ENCODE measurements around the gene PLCB4. TPM values are rescaled to one million over a fixed set of nuclear protein-coding genes. Genes with fewer than 3 reads are reported as not detected.

Gene PLCB4
- total RNA-seq, 1 donor from 2014 or later = 10.5 TPM

- no peak for TF ChIP-seq CTCF (IDR thresholded peaks at IDR 0.05; ENCODE audit: unreplicated experiment)
- Mint-ChIP-seq H3K4me1 (ENCODE audit: unreplicated experiment) (peaks cover 11% of the 10 kb centered on the region), H3K27me3 (ENCODE audit: unreplicated experiment) (peaks cover 2% of the 10 kb centered on the region)
These were observed 273.8 kb downstream of the PLCB4 start for GRCh38 chr20:9342651-9343050.

GRCh38 chr20:9344083-9344920 lies 275.4 kb downstream of the PLCB4 start:
- Mint-ChIP-seq H3K4me1 (ENCODE audit: unreplicated experiment) (peaks cover 11% of the 10 kb centered on the region), H3K36me3 (ENCODE audit: low read depth, unreplicated experiment) (no peaks in the 10 kb centered on the region), H3K4me3 (ENCODE audit: unreplicated experiment) (no peak overlapping the region), H3K27me3 (ENCODE audit: unreplicated experiment) (peaks cover 2% of the 10 kb centered on the region), H3K9me3 (ENCODE audit: unreplicated experiment) (no peaks in the 10 kb centered on the region), H3K27ac (ENCODE audit: unreplicated experiment) (peak overlapping the region; percentile 54)
- DNase-seq (ENCODE audit: low spot score) = no peak
- no peak for TF ChIP-seq CTCF (IDR thresholded peaks at IDR 0.05; ENCODE audit: unreplicated experiment)

More at GRCh38 chr20:9342651-9343050, 273.8 kb downstream of the PLCB4 start:
- H3K36me3 Mint-ChIP-seq (ENCODE audit: low read depth, unreplicated experiment) = no peaks in the 10 kb centered on the region
- no peaks in the 10 kb centered on the region for H3K9me3 Mint-ChIP-seq (ENCODE audit: unreplicated experiment)
- DNase-seq (ENCODE audit: low spot score) = no peak
- no peak overlapping the region for H3K27ac Mint-ChIP-seq (ENCODE audit: unreplicated experiment)
- H3K4me3 Mint-ChIP-seq (ENCODE audit: unreplicated experiment) = no peak overlapping the region

GRCh38 chr20:9348316-9348715 lies 279.4 kb downstream of the PLCB4 start:
- Mint-ChIP-seq H3K9me3 (ENCODE audit: unreplicated experiment) (no peaks in the 10 kb centered on the region), H3K4me1 (ENCODE audit: unreplicated experiment) (peaks cover 13% of the 10 kb centered on the region), H3K36me3 (ENCODE audit: low read depth, unreplicated experiment) (no peaks in the 10 kb centered on the region), H3K4me3 (ENCODE audit: unreplicated experiment) (no peak overlapping the region), H3K27ac (ENCODE audit: unreplicated experiment) (no peak overlapping the region), H3K27me3 (ENCODE audit: unreplicated experiment) (peaks cover 4% of the 10 kb centered on the region)
- no peak for DNase-seq (ENCODE audit: low spot score)
- TF ChIP-seq CTCF (IDR thresholded peaks at IDR 0.05; ENCODE audit: unreplicated experiment) = no peak

- DNase-seq (ENCODE audit: low spot score) = no peak
- peaks cover 13% of the 10 kb centered on the region for H3K4me1 Mint-ChIP-seq (ENCODE audit: unreplicated experiment)
- H3K9me3 Mint-ChIP-seq (ENCODE audit: unreplicated experiment) = no peaks in the 10 kb centered on the region
- no peak for TF ChIP-seq CTCF (IDR thresholded peaks at IDR 0.05; ENCODE audit: unreplicated experiment)
- H3K27ac Mint-ChIP-seq (ENCODE audit: unreplicated experiment) = no peak overlapping the region
- no peak overlapping the region for H3K4me3 Mint-ChIP-seq (ENCODE audit: unreplicated experiment)
- H3K36me3 Mint-ChIP-seq (ENCODE audit: low read depth, unreplicated experiment) = no peaks in the 10 kb centered on the region
- H3K27me3 Mint-ChIP-seq (ENCODE audit: unreplicated experiment) = peaks cover 2% of the 10 kb centered on the region
These were observed 279.9 kb downstream of the PLCB4 start for GRCh38 chr20:9348747-9349146.

- H3K27me3 Mint-ChIP-seq (ENCODE audit: unreplicated experiment) = peaks cover 1% of the 10 kb centered on the region
- H3K4me1 Mint-ChIP-seq (ENCODE audit: unreplicated experiment) = peaks cover 11% of the 10 kb centered on the region
- H3K27ac Mint-ChIP-seq (ENCODE audit: unreplicated experiment) = no peak overlapping the region
- no peaks in the 10 kb centered on the region for H3K9me3 Mint-ChIP-seq (ENCODE audit: unreplicated experiment)
- no peak overlapping the region for H3K4me3 Mint-ChIP-seq (ENCODE audit: unreplicated experiment)
- no peaks in the 10 kb centered on the region for H3K36me3 Mint-ChIP-seq (ENCODE audit: low read depth, unreplicated experiment)
- TF ChIP-seq CTCF (IDR thresholded peaks at IDR 0.05; ENCODE audit: unreplicated experiment) = no peak
- DNase-seq (ENCODE audit: low spot score) = no peak
These were observed 280.4 kb downstream of the PLCB4 start for GRCh38 chr20:9349249-9349648.

Data from endothelial cell (in vitro differentiated cells).